Measurements from ENCODE around the gene SLC35A2.

Gene SLC35A2

GRCh38 chrX:48901069-48901468 lies 10.4 kb downstream of the SLC35A2 start:
- WGBS, 2 donors (ENCODE audit: extremely low coverage in 2 of 2, insufficient read length in 2 of 2, insufficient replicate concordance in 1 of 2) = no CpG with 5 or more reads among the region's 7 CpGs
- Histone ChIP-seq H2BK5ac (ENCODE audit: low read length) (no peak overlapping the region), H3K18ac (ENCODE audit: low read length) (no peak overlapping the region), H3K4me2 (ENCODE audit: insufficient read depth, low read length, poor library complexity, severe bottlenecking) (no peak overlapping the region), H3K14ac (ENCODE audit: low read length) (no peak overlapping the region), H2BK120ac (ENCODE audit: low read depth, low read length) (no peak overlapping the region), H2BK12ac (ENCODE audit: low read length) (no peak overlapping the region), H2AFZ (ENCODE audit: low read length) (no peak overlapping the region), H3K9ac (ENCODE audit: low read depth, low read length, poor library complexity) (no peak overlapping the region), H3K4me1 (ENCODE audit: control insufficient read depth in 2 of 2, insufficient read depth in 1 of 2, low read depth in 1 of 2, low read length in 2 of 2) (peaks cover 2 to 6% of the 10 kb centered on the region in 2 donors), H2BK15ac (ENCODE audit: low read length) (no peak overlapping the region), H3K23ac (ENCODE audit: low read depth, low read length, poor library complexity) (no peak overlapping the region), H2AK5ac (ENCODE audit: low read depth, low read length) (no peak overlapping the region), H3K4ac (ENCODE audit: low read length) (no peak overlapping the region), H4K91ac (ENCODE audit: low read depth, low read length, poor library complexity) (no peak overlapping the region), H3K9me3 (replicated peaks in 1 of 2; ENCODE audit: control insufficient read depth in 2 of 2, insufficient read depth in 1 of 2, low read depth in 1 of 2, low read length in 2 of 2) (no peaks in the 10 kb centered on the region), H3K36me3 (replicated peaks in 1 of 2; ENCODE audit: control insufficient read depth in 2 of 2, insufficient read depth in 2 of 2, low read length in 2 of 2) (peaks cover 8 to 60% of the 10 kb centered on the region in 2 donors), H3K27me3 (ENCODE audit: control insufficient read depth in 3 of 3, insufficient read depth in 3 of 3, low read depth in 1 of 3, low read length in 3 of 3) (no peaks in the 10 kb centered on the region), H4K8ac (ENCODE audit: low read depth, low read length) (no peak overlapping the region), H3K27ac (replicated peaks; ENCODE audit: low read length) (no peak overlapping the region), H3K4me3 (ENCODE audit: low read length in 2 of 2) (no peak overlapping the region), H3K79me1 (ENCODE audit: low read depth, low read length) (peaks cover 1% of the 10 kb centered on the region)
- DNase-seq (ENCODE audit: low spot score) = no peak

- Histone ChIP-seq H3K4me1 (ENCODE audit: control insufficient read depth in 2 of 2, insufficient read depth in 1 of 2, low read depth in 1 of 2, low read length in 2 of 2) (peaks cover 2 to 6% of the 10 kb centered on the region in 2 donors), H2BK5ac (ENCODE audit: low read length) (no peak overlapping the region), H2BK15ac (ENCODE audit: low read length) (no peak overlapping the region), H2AK5ac (ENCODE audit: low read depth, low read length) (no peak overlapping the region), H3K4ac (ENCODE audit: low read length) (no peak overlapping the region), H3K27ac (replicated peaks; ENCODE audit: low read length) (no peak overlapping the region), H3K18ac (ENCODE audit: low read length) (no peak overlapping the region), H3K36me3 (replicated peaks in 1 of 2; ENCODE audit: control insufficient read depth in 2 of 2, insufficient read depth in 2 of 2, low read length in 2 of 2) (peaks cover 16 to 56% of the 10 kb centered on the region in 2 donors), H2BK12ac (ENCODE audit: low read length) (no peak overlapping the region), H3K23ac (ENCODE audit: low read depth, low read length, poor library complexity) (no peak overlapping the region), H2AFZ (ENCODE audit: low read length) (no peak overlapping the region), H3K9me3 (replicated peaks in 1 of 2; ENCODE audit: control insufficient read depth in 2 of 2, insufficient read depth in 1 of 2, low read depth in 1 of 2, low read length in 2 of 2) (no peaks in the 10 kb centered on the region), H3K27me3 (ENCODE audit: control insufficient read depth in 3 of 3, insufficient read depth in 3 of 3, low read depth in 1 of 3, low read length in 3 of 3) (no peaks in the 10 kb centered on the region), H3K4me3 (ENCODE audit: low read length in 2 of 2) (no peak overlapping the region), H3K14ac (ENCODE audit: low read length) (no peak overlapping the region), H3K9ac (ENCODE audit: low read depth, low read length, poor library complexity) (no peak overlapping the region), H3K79me1 (ENCODE audit: low read depth, low read length) (peaks cover 1% of the 10 kb centered on the region), H2BK120ac (ENCODE audit: low read depth, low read length) (no peak overlapping the region), H3K4me2 (ENCODE audit: insufficient read depth, low read length, poor library complexity, severe bottlenecking) (no peak overlapping the region), H4K91ac (ENCODE audit: low read depth, low read length, poor library complexity) (no peak overlapping the region), H4K8ac (ENCODE audit: low read depth, low read length) (no peak overlapping the region)
- no peak for DNase-seq (ENCODE audit: low spot score)
- WGBS, 2 donors (ENCODE audit: extremely low coverage in 2 of 2, insufficient read length in 2 of 2, insufficient replicate concordance in 1 of 2) = no CpG with 5 or more reads among the region's 8 CpGs
Measured at GRCh38 chrX:48899078-48899410, 12.4 kb downstream of the SLC35A2 start.

- Histone ChIP-seq H4K8ac (ENCODE audit: low read depth, low read length) (peak within 1 kb of the TSS; percentile 76), H3K14ac (ENCODE audit: low read length) (no peak within 1 kb of the TSS), H4K91ac (ENCODE audit: low read depth, low read length, poor library complexity) (no peak within 1 kb of the TSS), H2AFZ (ENCODE audit: low read length) (peak within 1 kb of the TSS; percentile 75), H3K18ac (ENCODE audit: low read length) (peak within 1 kb of the TSS; percentile 87), H3K4me1 (ENCODE audit: control insufficient read depth in 2 of 2, insufficient read depth in 1 of 2, low read depth in 1 of 2, low read length in 2 of 2) (peaks cover 2 to 6% of the 10 kb centered on the region in 2 donors), H3K4me2 (ENCODE audit: insufficient read depth, low read length, poor library complexity, severe bottlenecking) (peak within 1 kb of the TSS; percentile 64), H3K79me1 (ENCODE audit: low read depth, low read length) (peaks cover 1% of the 10 kb centered on the region), H3K27me3 (ENCODE audit: control insufficient read depth in 3 of 3, insufficient read depth in 3 of 3, low read depth in 1 of 3, low read length in 3 of 3) (no peaks in the 10 kb centered on the region), H3K36me3 (replicated peaks in 1 of 2; ENCODE audit: control insufficient read depth in 2 of 2, insufficient read depth in 2 of 2, low read length in 2 of 2) (peaks cover 16 to 53% of the 10 kb centered on the region in 2 donors), H3K9ac (ENCODE audit: low read depth, low read length, poor library complexity) (peak within 1 kb of the TSS; percentile 88), H3K9me3 (replicated peaks in 1 of 2; ENCODE audit: control insufficient read depth in 2 of 2, insufficient read depth in 1 of 2, low read depth in 1 of 2, low read length in 2 of 2) (no peaks in the 10 kb centered on the region), H2BK15ac (ENCODE audit: low read length) (no peak within 1 kb of the TSS), H3K23ac (ENCODE audit: low read depth, low read length, poor library complexity) (no peak within 1 kb of the TSS), H2BK5ac (ENCODE audit: low read length) (peak within 1 kb of the TSS; percentile 29), H3K4ac (ENCODE audit: low read length) (no peak within 1 kb of the TSS), H3K4me3 (ENCODE audit: low read length in 2 of 2) (peak within 1 kb of the TSS; percentile 57 to 98), H2AK5ac (ENCODE audit: low read depth, low read length) (no peak within 1 kb of the TSS), H2BK12ac (ENCODE audit: low read length) (no peak within 1 kb of the TSS), H2BK120ac (ENCODE audit: low read depth, low read length) (no peak within 1 kb of the TSS), H3K27ac (replicated peaks; ENCODE audit: low read length) (peak within 1 kb of the TSS; percentile 98)
- WGBS, 2 donors (ENCODE audit: extremely low coverage in 2 of 2, insufficient read length in 2 of 2, insufficient replicate concordance in 1 of 2) = no CpG with 5 or more reads among the region's 49 CpGs
- DNase-seq (ENCODE audit: low spot score) = peak; percentile 90
Measured at GRCh38 chrX:48897625-48898306, 13.7 kb downstream of the SLC35A2 start, which contains the start of the genes PQBP1 and TIMM17B. Gene PQBP1, plus strand, starts transcription at chrX:48897930. Its CDS starts 580 bp downstream, at chrX:48898510. Gene TIMM17B, minus strand, starts transcription at chrX:48897768. Its CDS starts 19 bp downstream, at chrX:48897749.

- no CpG with 5 or more reads among the region's 38 CpGs for WGBS, 2 donors (ENCODE audit: extremely low coverage in 2 of 2, insufficient read length in 2 of 2, insufficient replicate concordance in 1 of 2)
- no peak overlapping the region for H3K4ac ChIP-seq (ENCODE audit: low read length)
- peak overlapping the region; percentile 57 to 98 for H3K4me3 ChIP-seq (ENCODE audit: low read length in 2 of 2)
- H3K4me1 ChIP-seq (ENCODE audit: control insufficient read depth in 2 of 2, insufficient read depth in 1 of 2, low read depth in 1 of 2, low read length in 2 of 2) = peaks cover 2 to 6% of the 10 kb centered on the region in 2 donors
- H2BK5ac ChIP-seq (ENCODE audit: low read length) = peak overlapping the region; percentile 29
- H2AK5ac ChIP-seq (ENCODE audit: low read depth, low read length) = no peak overlapping the region
- H3K9ac ChIP-seq (ENCODE audit: low read depth, low read length, poor library complexity) = peak overlapping the region; percentile 86
- no peak overlapping the region for H3K14ac ChIP-seq (ENCODE audit: low read length)
- H3K23ac ChIP-seq (ENCODE audit: low read depth, low read length, poor library complexity) = no peak overlapping the region
- peak overlapping the region; percentile 61 for H3K4me2 ChIP-seq (ENCODE audit: insufficient read depth, low read length, poor library complexity, severe bottlenecking)
- peak overlapping the region; percentile 75 for H2AFZ ChIP-seq (ENCODE audit: low read length)
- H4K8ac ChIP-seq (ENCODE audit: low read depth, low read length) = no peak overlapping the region
- no peaks in the 10 kb centered on the region for H3K27me3 ChIP-seq (ENCODE audit: control insufficient read depth in 3 of 3, insufficient read depth in 3 of 3, low read depth in 1 of 3, low read length in 3 of 3)
- peaks cover 16 to 50% of the 10 kb centered on the region in 2 donors for H3K36me3 ChIP-seq (replicated peaks in 1 of 2; ENCODE audit: control insufficient read depth in 2 of 2, insufficient read depth in 2 of 2, low read length in 2 of 2)
- peak overlapping the region; percentile 87 for H3K18ac ChIP-seq (ENCODE audit: low read length)
- no peak overlapping the region for H2BK12ac ChIP-seq (ENCODE audit: low read length)
- no peak overlapping the region for H2BK15ac ChIP-seq (ENCODE audit: low read length)
- no peaks in the 10 kb centered on the region for H3K9me3 ChIP-seq (replicated peaks in 1 of 2; ENCODE audit: control insufficient read depth in 2 of 2, insufficient read depth in 1 of 2, low read depth in 1 of 2, low read length in 2 of 2)
- H3K27ac ChIP-seq (replicated peaks; ENCODE audit: low read length) = peak overlapping the region; percentile 88
- no peak overlapping the region for H2BK120ac ChIP-seq (ENCODE audit: low read depth, low read length)
- H4K91ac ChIP-seq (ENCODE audit: low read depth, low read length, poor library complexity) = no peak overlapping the region
- H3K79me1 ChIP-seq (ENCODE audit: low read depth, low read length) = peaks cover 1% of the 10 kb centered on the region
- peak; percentile 72 for DNase-seq (ENCODE audit: low spot score)
Measured at GRCh38 chrX:48897157-48897624, 14.3 kb downstream of the SLC35A2 start.
